ENCODE measurements around the gene ST7L. TPM values are rescaled to one million over a fixed set of nuclear protein-coding genes. Genes with fewer than 3 reads are reported as not detected.

ST7L gene
- total RNA-seq, 1 donor from 2014 or later, result 35.9 TPM

DNA sequence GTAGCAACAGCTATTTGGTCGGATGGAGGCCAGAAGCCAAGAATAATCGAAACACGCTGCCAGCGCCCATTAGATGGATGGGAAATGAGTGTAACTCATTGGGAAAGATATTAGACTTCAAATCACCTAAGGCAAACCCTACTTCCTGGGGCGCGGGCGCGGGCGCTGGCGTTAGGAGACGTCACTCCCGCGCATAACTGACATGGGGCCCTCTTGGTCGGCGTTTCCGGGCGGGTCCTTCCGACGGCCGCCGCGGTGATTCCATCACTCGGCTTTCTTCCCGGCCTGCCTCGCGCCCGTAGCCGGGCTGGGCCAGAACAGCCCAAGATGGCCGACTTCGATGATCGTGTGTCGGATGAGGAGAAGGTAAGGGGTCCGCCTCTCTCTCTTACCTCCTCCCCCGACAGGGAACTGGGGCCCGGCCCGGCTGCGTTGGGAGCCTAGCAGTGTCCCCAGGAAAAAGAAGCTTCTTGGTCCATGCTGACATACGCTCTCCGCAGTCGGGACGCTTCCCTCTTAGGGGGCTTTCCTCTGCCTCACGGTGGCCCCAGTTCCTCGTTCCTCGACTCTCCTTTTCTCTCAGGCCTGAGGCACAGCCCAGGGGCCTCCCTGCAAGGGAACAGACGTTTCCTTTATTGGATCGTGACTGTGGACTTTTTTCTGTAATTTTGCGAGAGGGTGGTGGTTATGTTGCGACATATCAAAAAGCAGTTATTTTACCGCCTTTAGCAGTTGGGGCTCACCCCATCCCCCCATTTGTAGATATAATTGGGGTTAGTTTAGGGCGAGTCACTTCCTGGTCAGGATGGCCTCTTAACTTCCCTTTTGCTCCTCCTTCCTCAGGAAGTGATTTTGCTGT, 806 bp upstream of the ST7L start, which contains the start of gene CAPZA1:
CAPZA1 (plus strand) TSS at position 315 of the 859 bp plus-strand sequence; CDS start at position 328, 13 bp downstream.
- DNase-seq (ENCODE audit: low spot score in 2 of 2), result peak; percentile 65 to 80
- FAIRE-seq, result no peak

DNA sequence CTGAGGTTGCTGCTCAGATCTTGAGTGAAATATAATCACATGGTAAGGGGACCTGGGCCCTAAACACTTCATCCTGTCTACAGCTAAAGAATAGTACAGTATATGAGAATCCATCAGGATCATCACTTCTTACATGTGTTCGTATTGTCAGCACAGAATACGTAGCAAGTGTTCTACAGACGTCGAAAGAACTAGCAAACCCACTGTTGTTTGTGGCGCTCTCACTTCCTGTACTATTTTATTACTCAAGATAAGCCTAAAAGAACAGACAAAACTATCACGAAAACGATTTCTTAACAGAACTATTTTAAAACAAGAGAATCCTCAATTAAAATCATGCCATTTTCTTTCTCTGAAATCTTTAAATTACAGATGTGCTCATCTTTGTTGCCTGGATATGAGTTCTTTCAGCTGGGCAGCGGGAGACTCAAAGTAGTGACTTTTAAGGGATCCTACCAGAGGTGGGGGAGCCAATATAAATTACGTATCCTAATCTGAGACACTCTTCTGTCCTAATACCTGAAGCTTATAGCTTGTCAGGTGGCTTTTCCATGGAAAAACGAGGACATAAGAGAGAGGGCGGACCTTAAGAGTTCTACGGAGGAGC, 724 bp downstream of the ST7L start:
- DNase-seq (ENCODE audit: low spot score in 2 of 2) (peak in 1 of 2 donors; percentile 35), FAIRE-seq (no peak)

DNA sequence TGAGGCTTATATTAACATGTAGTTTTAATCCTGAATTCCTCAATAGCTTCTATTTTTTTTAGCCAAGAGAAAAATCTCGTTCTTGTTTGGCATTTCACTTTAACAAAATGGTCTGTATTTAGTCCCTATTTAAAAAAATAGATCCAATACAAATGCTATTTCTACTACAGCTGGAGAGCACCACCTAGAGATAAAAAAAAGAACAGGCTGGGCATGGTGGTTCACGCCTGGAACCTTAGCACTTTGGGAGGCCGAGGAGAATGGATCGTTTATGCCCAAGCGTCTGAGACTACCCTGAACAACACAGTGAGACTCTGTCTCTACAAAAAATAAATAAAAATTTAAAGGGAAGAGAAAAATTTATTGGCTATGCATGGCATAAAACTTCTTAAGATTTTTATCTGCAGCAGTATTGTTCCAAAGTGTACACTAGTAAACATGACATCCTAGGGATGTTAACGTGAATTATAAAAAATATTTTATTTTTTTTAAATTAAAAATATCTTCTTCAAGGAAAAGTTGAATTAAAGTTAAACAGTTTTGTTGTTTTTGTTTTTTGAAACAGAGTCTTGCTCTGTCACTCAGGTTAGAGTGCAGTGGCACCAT, 4.4 kb downstream of the ST7L start:
- FAIRE-seq (no peak), DNase-seq (ENCODE audit: low spot score in 2 of 2) (no peak)

- DNase-seq (ENCODE audit: low spot score in 2 of 2) (no peak), FAIRE-seq (no peak)
Observed at GRCh38 chr1:112605633-112606327, 13.2 kb downstream of the ST7L start.

DNA sequence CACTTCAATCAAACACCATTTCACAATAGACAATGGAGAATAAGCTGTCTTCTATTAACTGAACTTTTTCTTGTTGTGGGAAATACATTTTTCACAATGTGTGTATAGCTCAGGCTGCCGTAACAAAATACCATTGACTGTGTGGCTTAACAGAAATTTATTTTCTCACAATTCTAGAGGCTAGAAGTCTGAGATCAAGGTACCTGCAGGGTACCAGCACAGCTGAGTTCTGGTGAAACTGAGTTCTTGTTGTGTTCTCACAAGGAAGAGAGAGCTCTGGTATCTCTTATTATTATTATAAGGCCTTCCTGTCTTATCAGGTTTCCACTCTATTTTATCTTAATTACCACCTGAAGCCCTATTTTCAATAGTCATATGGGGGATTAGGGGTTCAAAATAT, 15.4 kb downstream of the ST7L start:
- FAIRE-seq (no peak), DNase-seq (ENCODE audit: low spot score in 2 of 2) (no peak)

GRCh38 chr1:112603012-112603411, 15.9 kb downstream of the ST7L start:
- FAIRE-seq (no peak), DNase-seq (ENCODE audit: low spot score in 2 of 2) (no peak)

DNA sequence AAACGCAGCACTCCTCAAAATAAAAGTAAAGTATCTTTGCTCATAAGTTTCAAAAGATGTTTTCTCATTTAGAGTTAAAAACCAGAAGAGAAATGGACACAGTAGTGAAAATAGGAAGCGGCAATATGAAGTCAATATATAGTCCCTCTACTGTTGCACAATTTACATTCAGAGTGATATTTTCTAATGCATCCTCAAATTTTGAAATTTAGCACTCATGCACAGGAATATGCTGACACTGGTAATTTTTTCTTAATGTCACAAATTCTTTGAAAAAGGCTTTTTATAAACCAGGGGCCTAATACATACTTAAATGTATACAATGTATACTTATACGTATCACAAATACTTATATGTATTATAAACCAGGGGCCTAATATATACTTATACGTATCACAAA, 19.5 kb downstream of the ST7L start:
- no peak for DNase-seq (ENCODE audit: low spot score in 2 of 2)
- no peak for FAIRE-seq

- DNase-seq (ENCODE audit: low spot score in 2 of 2) (no peak), FAIRE-seq (no peak)
Observed at GRCh38 chr1:112594208-112594876, 24.6 kb downstream of the ST7L start.

GRCh38 chr1:112589766-112590165, 29.2 kb downstream of the ST7L start:
- FAIRE-seq (no peak), DNase-seq (ENCODE audit: low spot score in 2 of 2) (no peak)

DNA sequence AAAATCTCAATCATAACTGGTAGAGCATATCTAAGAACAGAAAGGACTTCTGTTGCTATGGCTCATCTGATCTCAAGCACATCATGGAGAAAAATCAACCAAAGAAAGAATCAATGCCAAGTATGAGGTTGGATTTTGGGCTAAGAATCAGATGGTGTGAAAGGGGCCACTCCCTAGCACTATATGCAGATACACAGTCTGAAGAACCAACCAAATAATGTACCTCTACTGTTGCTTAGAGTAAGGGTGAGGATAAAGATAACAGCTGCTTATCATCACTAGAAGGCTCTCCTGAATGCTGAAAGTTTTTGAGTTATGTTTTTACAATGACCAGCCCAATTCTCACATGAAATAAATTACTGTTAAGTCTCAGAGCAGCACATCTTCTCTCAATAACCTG, 35.6 kb downstream of the ST7L start:
- FAIRE-seq (no peak), DNase-seq (ENCODE audit: low spot score in 2 of 2) (no peak)

- DNase-seq (ENCODE audit: low spot score in 2 of 2), result no peak
- FAIRE-seq, result no peak
Observed at GRCh38 chr1:112581586-112582192, 37.3 kb downstream of the ST7L start.

DNA sequence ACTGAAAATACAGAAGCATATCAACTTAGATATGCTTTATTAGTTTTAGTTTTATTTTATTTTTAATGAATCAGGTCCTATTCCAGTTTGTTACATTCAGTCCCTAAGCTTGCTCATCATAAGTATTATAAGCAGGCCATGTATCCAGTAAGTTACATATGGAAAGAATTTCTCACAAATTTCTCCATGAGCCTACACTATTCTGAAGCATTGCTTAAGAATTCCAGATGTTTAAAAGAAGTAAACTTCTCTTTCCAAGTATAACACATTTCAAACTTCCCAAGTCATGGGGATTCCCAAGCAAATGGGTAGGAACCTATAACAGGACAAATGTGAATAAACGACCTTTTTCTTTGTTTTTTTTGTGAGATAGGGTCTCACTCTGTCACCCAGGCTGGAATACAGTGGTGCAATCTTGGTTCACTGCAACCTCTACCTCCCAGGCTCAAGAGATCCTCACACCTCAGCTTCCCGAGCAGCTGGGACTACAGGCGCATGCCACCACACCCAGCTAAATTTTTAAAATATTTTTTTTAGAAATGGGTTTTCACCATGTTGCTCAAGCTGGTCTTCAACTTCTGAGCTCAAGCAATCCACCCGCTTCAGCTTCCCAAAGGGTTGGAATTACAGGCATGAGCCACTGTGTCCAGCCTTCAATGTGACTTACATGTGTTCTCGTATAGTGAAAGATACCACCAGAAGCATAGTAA, 39.0 kb downstream of the ST7L start:
- DNase-seq (ENCODE audit: low spot score in 2 of 2) (no peak), FAIRE-seq (no peak)

DNA sequence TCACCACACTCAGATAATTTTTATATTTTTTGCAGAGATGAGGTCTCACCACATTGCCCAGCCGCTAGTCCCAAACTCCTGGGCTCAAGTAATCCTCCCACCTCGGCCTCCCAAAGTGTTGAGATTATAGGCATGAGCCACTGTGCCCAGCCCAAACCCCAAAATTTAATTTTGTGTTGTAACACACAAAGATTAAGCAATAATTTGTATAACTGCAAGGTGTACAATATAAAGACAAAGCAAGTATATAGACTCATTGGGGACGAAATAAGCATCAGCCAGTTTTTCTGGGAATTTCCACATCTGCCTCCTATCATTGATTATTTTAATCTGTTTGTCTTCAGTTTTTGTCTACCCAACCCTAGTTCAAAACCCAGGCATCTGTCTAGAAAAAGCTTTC, 42.7 kb downstream of the ST7L start:
- FAIRE-seq, result no peak
- DNase-seq (ENCODE audit: low spot score in 2 of 2), result no peak

DNA sequence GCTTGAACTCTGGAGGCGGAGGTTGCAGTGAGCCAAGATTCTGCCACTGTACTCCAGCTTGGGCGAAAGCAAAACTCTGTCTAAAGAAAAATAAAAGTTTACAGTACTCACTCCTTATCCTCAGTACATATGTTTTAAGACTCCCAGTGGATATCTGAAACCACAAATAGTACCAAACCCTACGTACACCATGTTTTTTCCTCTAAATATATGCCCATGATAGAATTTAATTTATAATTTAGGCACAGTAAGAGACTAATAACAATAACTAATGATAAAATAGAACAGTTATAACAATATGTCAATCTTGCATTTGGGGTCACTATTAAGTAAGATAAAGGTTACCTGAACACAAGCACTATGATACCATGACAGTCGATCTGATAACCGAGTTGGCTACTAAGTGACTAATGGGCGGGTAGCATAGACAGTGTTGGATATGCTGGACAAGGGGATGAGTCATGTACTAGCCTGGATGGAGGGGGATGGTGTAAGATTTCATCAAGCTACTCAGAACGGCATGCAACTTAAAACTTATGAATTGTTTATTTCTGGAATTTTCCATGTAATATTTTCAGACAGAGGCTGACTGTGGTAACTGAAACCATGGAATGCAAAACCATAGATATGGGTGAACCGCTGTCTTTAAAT, 43.7 kb downstream of the ST7L start:
- no peak for DNase-seq (ENCODE audit: low spot score in 2 of 2)
- FAIRE-seq, result no peak

DNA sequence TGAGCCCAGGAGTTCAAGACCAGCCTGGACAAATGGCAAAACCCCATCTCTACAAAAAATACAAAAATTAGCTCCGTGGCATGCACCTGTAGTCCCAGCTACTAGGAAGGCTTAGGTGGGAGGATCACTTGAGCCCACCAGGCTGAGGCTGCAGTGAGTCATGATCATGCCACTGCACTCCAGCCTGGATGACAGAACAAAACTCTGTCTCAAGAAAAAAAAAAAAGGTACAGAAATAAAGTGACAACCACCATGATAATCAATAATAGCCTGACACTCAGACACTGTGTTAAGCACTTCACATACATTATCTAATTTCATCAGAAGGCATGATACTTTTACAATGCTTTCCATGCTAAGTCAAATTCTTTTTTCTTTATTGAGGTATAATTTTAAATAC, 53.1 kb downstream of the ST7L start:
- FAIRE-seq (no peak), DNase-seq (ENCODE audit: low spot score in 2 of 2) (no peak)

GRCh38 chr1:112564081-112564480, 54.9 kb downstream of the ST7L start:
- no peak for DNase-seq (ENCODE audit: low spot score in 2 of 2)
- FAIRE-seq, result no peak

GRCh38 chr1:112563341-112563740, 55.6 kb downstream of the ST7L start:
- FAIRE-seq (no peak), DNase-seq (ENCODE audit: low spot score in 2 of 2) (no peak)

GRCh38 chr1:112558634-112559033, 60.3 kb downstream of the ST7L start:
- DNase-seq (ENCODE audit: low spot score in 2 of 2), result no peak
- FAIRE-seq, result no peak

GRCh38 chr1:112557385-112557784, 61.6 kb downstream of the ST7L start:
- no peak for DNase-seq (ENCODE audit: low spot score in 2 of 2)
- FAIRE-seq, result no peak
